Immature natural killer cell (primary cell): ENCODE results near the gene ARPC2. TPM values are rescaled to one million over a fixed set of nuclear protein-coding genes. Genes with fewer than 3 reads are reported as not detected.
A peak's percentile ranks its signal among the peaks of the same experiment; 100 is the strongest.

ENCODE experiments used
- DNase-seq, 3 donors: peaks; one replicate each; pipeline ENCODE4 v3.0.0; 2022; ENCODE audit warnings: mixed read lengths in 1 of 3
- H3K27ac Mint-ChIP-seq, 6 donors: one replicate each; pipeline ENCODE4 v1.8.0; 2020; ENCODE audit warnings: mixed read lengths in 6 of 6, mild to moderate bottlenecking in 5 of 6, inconsistent platforms in 4 of 6, moderate library complexity in 3 of 6
- H3K27me3 Mint-ChIP-seq, 3 donors: one replicate each; pipeline ENCODE4 v1.8.0; 2020 to 2021; ENCODE audit warnings: low read depth in 3 of 3, mild to moderate bottlenecking in 3 of 3, mixed read lengths in 3 of 3, moderate library complexity in 3 of 3, inconsistent platforms in 1 of 3
- H3K36me3 Mint-ChIP-seq, 3 donors: one replicate each; pipeline ENCODE4 v1.8.0; 2020; ENCODE audit warnings: mixed read lengths in 3 of 3, inconsistent platforms in 2 of 3, mild to moderate bottlenecking in 2 of 3
- H3K4me1 Mint-ChIP-seq, 2 donors: one replicate each; pipeline ENCODE4 v1.8.0; 2020; ENCODE audit warnings: inconsistent platforms in 2 of 2, mild to moderate bottlenecking in 2 of 2, mixed read lengths in 2 of 2, moderate library complexity in 1 of 2
- H3K4me3 Mint-ChIP-seq, 5 donors: one replicate each; pipeline ENCODE4 v1.8.0; 2020; ENCODE audit warnings: mild to moderate bottlenecking in 5 of 5, mixed read lengths in 5 of 5, inconsistent platforms in 3 of 5, moderate library complexity in 3 of 5
- H3K9me3 Mint-ChIP-seq, 6 donors: one replicate each; pipeline ENCODE4 v1.8.0; 2020; ENCODE audit warnings: mild to moderate bottlenecking in 6 of 6, mixed read lengths in 6 of 6, inconsistent platforms in 4 of 6, moderate library complexity in 3 of 6
- polyA plus RNA-seq, 3 donors: library from polyadenylated mRNA; unstranded; fragments of 300-500 nt; fragmentation: Illumina TruSeq; gene quantifications; one replicate each; pipeline ENCODE4 v1.2.3, GENCODE V29; 2021

The ARPC2 gene
- polyA plus RNA-seq, 3 donors from 2014 or later = 1,394 to 2,060 (median 1,454) TPM

DNA sequence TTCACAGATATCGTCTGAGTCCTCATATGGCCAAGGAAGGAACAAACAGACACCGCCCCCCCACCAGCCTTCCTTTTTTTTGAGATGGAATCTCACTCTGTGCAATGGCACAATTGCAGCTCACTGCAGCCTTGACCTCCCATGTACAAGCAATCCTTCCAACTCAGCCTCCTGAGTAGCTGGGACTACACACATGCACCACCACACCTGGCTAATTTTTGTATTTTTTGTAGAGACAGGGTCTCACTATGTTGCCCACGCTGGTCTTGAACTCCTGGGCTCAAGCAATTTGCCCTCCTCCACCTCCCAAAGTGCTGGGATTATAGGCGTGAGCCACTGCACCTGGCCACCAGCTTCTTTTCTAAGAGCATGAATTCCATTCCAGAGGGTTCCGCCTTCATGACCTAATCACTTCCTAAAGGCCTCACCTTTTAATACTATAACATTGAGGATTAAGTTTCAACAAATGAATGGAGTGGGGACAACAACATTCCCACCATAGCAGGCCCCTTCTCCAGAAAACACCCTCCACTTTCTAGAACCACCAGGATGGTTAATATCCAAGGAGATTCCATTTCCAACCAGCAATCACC lies 77.5 kb downstream of the ARPC2 start:
- no peak overlapping the region for H3K4me3 Mint-ChIP-seq
- H3K4me1 Mint-ChIP-seq = peaks cover 44% of the 10 kb centered on the region in 2 donors
- H3K36me3 Mint-ChIP-seq = no peaks in the 10 kb centered on the region
- no peak for DNase-seq
- peak overlapping the region in 2 of 6 donors; percentile 34 to 37 for H3K27ac Mint-ChIP-seq
- no peaks in the 10 kb centered on the region for H3K9me3 Mint-ChIP-seq
- no peaks in the 10 kb centered on the region for H3K27me3 Mint-ChIP-seq

DNA sequence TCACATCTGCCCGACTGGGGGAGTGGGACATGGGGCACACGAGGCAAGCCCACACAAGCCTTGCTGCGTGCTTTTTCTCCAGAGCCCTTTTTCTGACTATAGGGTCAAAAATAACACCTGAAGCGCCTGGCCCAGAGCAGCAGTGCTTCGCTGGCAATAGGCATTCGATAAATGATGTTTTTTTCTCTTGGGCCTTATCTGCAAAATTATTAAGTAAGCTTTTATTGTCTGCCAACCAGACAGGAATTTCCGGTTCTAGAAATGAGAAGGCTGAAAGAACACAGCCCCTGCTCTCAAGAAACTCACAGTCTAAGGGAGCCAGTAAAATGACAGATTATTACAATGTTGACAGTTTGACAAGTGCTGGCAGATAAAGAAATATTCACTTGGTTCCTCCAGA lies 78.0 kb downstream of the ARPC2 start:
- no peak for DNase-seq
- H3K4me1 Mint-ChIP-seq = peaks cover 39% of the 10 kb centered on the region in 2 donors
- H3K36me3 Mint-ChIP-seq = no peaks in the 10 kb centered on the region
- no peak overlapping the region for H3K27ac Mint-ChIP-seq
- no peaks in the 10 kb centered on the region for H3K27me3 Mint-ChIP-seq
- H3K9me3 Mint-ChIP-seq = no peaks in the 10 kb centered on the region
- H3K4me3 Mint-ChIP-seq = no peak overlapping the region

GRCh38 chr2:218296200-218296599 lies 79.2 kb downstream of the ARPC2 start:
- Mint-ChIP-seq H3K27me3 (no peaks in the 10 kb centered on the region), H3K9me3 (no peaks in the 10 kb centered on the region), H3K27ac (peak overlapping the region in 1 of 6 donors; percentile 55), H3K4me1 (peaks cover 28 to 32% of the 10 kb centered on the region in 2 donors), H3K36me3 (no peaks in the 10 kb centered on the region), H3K4me3 (no peak overlapping the region)
- no peak for DNase-seq

DNA sequence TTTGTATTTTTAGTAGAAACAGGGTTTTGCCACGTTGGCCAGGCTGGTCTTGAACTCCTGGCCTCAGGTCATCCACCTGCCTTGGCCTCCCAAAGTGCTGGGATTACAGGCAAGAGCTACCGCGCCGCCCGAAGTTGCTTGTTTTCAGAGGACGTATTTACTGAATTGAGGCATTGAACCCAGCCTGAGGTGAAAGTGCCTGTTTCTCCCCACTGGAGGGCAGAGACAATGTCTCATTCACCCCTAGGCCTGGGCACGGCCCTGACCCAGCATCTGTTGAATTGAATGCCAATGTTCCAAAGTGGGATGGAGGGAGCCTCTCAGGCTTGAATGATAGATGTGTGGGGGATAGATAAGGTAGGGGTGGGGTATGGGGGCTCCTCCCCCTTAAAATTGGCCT lies 79.9 kb downstream of the ARPC2 start:
- H3K36me3 Mint-ChIP-seq = no peaks in the 10 kb centered on the region
- H3K4me3 Mint-ChIP-seq = no peak overlapping the region
- peaks cover 27 to 30% of the 10 kb centered on the region in 2 donors for H3K4me1 Mint-ChIP-seq
- H3K27me3 Mint-ChIP-seq = no peaks in the 10 kb centered on the region
- H3K27ac Mint-ChIP-seq = no peak overlapping the region
- H3K9me3 Mint-ChIP-seq = no peaks in the 10 kb centered on the region
- no peak for DNase-seq

GRCh38 chr2:218298314-218298875 lies 81.4 kb downstream of the ARPC2 start:
- Mint-ChIP-seq H3K9me3 (no peaks in the 10 kb centered on the region), H3K36me3 (no peaks in the 10 kb centered on the region), H3K4me1 (peaks cover 18 to 19% of the 10 kb centered on the region in 2 donors), H3K27me3 (peaks cover 0 to 1% (median 0%) of the 10 kb centered on the region in 3 donors), H3K27ac (peak overlapping the region in 2 of 6 donors; percentile 29 to 44), H3K4me3 (no peak overlapping the region)
- no peak for DNase-seq

DNA sequence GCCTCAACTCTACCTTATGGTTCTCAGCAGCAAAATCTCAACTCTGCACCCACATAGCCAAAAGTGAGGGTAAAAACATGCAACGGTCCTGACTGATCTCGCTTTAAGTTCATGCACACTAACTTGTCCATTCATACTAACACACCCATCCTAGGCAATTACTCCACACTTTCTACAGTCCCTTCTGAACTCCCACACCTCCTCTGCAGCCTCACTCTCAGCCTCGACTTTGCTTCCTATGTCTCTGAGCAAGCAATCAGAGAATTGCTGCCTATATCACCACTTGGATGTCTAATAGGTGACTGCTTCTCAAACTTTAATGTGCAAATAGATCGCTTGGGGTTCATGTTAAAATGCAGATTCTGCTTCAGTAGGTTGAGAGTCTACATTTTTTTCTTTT lies 83.2 kb downstream of the ARPC2 start:
- Mint-ChIP-seq H3K27ac (peak overlapping the region in 2 of 6 donors; percentile 24 to 72), H3K27me3 (peaks cover 0 to 1% (median 0%) of the 10 kb centered on the region in 3 donors), H3K9me3 (no peaks in the 10 kb centered on the region), H3K4me1 (peaks cover 5 to 9% of the 10 kb centered on the region in 2 donors), H3K36me3 (no peaks in the 10 kb centered on the region), H3K4me3 (no peak overlapping the region)
- no peak for DNase-seq

- Mint-ChIP-seq H3K4me3 (peak overlapping the region in 2 of 5 donors; percentile 5 to 8), H3K9me3 (no peaks in the 10 kb centered on the region), H3K4me1 (peaks cover 5 to 9% of the 10 kb centered on the region in 2 donors), H3K36me3 (no peaks in the 10 kb centered on the region), H3K27me3 (peaks cover 0 to 1% (median 0%) of the 10 kb centered on the region in 3 donors), H3K27ac (peak overlapping the region in 5 of 6 donors; percentile 33 to 85 (median 72))
- DNase-seq = peak; percentile 84 to 87 (median 84)
Observed at GRCh38 chr2:218301176-218301819, 84.3 kb downstream of the ARPC2 start.

Other genes with a start within 250 kb of the ARPC2 start
- under 1 TPM in 1 of 3 donors, not detected in 2; 0.40 TPM for gene TNS1, start 214.2 kb upstream of the ARPC2 start, polyA plus RNA-seq
- gene RUFY4, start 147.9 kb upstream of the ARPC2 start, polyA plus RNA-seq = under 1 TPM in 1 of 3 donors, not detected in 2; 0.50 TPM
- gene CXCR2, start 91.2 kb upstream of the ARPC2 start, polyA plus RNA-seq = 100 to 1,000 TPM in 1 of 3 donors, 10 to 100 TPM in 2; 34.2 to 117 (median 75.7) TPM
- 10 to 100 TPM; 13.0 to 64.7 (median 30.5) TPM for gene CXCR1, start 50.2 kb upstream of the ARPC2 start, polyA plus RNA-seq
- 1 to 10 TPM in 1 of 3 donors, under 1 TPM in 2; 0.19 to 2.9 (median 0.22) TPM for gene GPBAR1, start 43.8 kb downstream of the ARPC2 start, polyA plus RNA-seq
- 100 to 1,000 TPM in 2 of 3 donors, 10 to 100 TPM in 1; 71.8 to 158 (median 101) TPM for gene AAMP, start 52.9 kb downstream of the ARPC2 start, polyA plus RNA-seq
- 100 to 1,000 TPM in 1 of 3 donors, 10 to 100 TPM in 2; 96.3 to 145 (median 98.9) TPM for gene PNKD, start 53.3 kb downstream of the ARPC2 start, polyA plus RNA-seq
- 100 to 1,000 TPM; 119 to 268 (median 155) TPM for gene TMBIM1, start 75.3 kb downstream of the ARPC2 start, polyA plus RNA-seq
- under 1 TPM in 1 of 3 donors, not detected in 2; 0.08 TPM for gene CATIP, start 139.7 kb downstream of the ARPC2 start, polyA plus RNA-seq
- gene SLC11A1, start 165.1 kb downstream of the ARPC2 start, polyA plus RNA-seq = 1 to 10 TPM in 2 of 3 donors, under 1 TPM in 1; 0.66 to 1.8 (median 1.2) TPM
- gene CTDSP1, start 182.7 kb downstream of the ARPC2 start, polyA plus RNA-seq = 10 to 100 TPM; 43.7 to 78.5 (median 61.8) TPM
- under 1 TPM in 2 of 3 donors, not detected in 1; 0.47 to 0.63 TPM for gene VIL1, start 201.9 kb downstream of the ARPC2 start, polyA plus RNA-seq